Pericardium fibroblast (primary cell): ENCODE data around the gene MOBP. TPM values are rescaled to one million over a fixed set of nuclear protein-coding genes. Genes with fewer than 3 reads are reported as not detected.

Source experiments
- total RNA-seq: library from RNA; depleted of rRNA; stranded (reverse); fragments of >200 nt; gene quantifications from 2 replicates; pipeline ENCODE4 v1.2.3, GENCODE V29; 2015

Gene MOBP, protein sequence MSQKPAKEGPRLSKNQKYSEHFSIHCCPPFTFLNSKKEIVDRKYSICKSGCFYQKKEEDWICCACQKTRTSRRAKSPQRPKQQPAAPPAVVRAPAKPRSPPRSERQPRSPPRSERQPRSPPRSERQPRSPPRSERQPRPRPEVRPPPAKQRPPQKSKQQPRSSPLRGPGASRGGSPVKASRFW
- not detected in 2 replicates for total RNA-seq

DNA sequence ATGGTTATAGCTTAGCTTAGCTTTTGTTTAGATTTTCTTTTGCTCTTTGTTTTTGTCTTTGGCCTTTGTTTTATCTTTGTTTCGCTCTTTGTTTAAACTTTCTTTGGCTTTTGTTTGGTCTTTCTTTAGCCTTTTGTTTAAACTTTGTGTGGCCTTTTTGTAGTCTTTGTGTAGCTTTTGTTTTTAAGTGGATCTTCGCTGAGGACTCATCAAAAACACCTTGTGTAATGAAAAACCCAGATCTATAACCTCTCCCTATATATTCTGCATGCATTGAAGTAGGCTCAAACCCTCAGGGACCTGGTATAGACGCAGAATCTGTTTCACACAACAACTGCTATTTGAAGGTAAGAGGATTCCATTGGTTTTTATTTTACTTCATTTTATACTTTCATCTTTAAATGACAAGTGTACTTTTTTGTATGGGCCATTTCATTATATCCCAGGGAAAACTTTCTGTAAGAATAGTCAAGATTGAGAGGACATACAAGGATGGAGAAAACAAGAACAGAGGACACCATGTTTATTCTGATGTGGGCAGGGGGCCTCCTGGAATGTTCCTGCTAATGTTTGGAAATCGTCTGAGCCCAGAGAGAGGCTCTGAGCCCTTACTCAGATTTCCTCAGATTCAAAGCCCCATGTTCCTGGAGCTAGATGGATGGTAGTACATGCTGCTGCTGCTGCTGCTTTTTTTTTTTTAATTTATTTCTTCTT lies at the start of gene MOBP:
MOBP (plus strand) TSS at position 287 of the 714 bp plus-strand sequence. CDS start 34,390 bp downstream, outside the sequence.

Other genes starting within 250 kb of the MOBP start
- not detected in 2 replicates for gene CX3CR1, start 187.6 kb upstream of the MOBP start, total RNA-seq
- gene CCR8, start 138.0 kb upstream of the MOBP start, total RNA-seq = not detected in 2 replicates
- gene SLC25A38, start 84.3 kb upstream of the MOBP start, total RNA-seq = 33.4 and 46.9 TPM in 2 replicates
- gene RPSA, start 61.0 kb upstream of the MOBP start, total RNA-seq = 2,557 and 3,027 TPM in 2 replicates